GM21825 (cell line): Measurements from ENCODE around the gene MRPL54.

ENCODE experiments used
- ATAC-seq: cut with Tn5 transposase; IDR thresholded peaks from one replicate; pipeline ENCODE4 v1.9.1; 2021; ENCODE audit warnings: mild to moderate bottlenecking, moderate library complexity; ENCODE audit not compliant: unreplicated experiment

Gene MRPL54

DNA sequence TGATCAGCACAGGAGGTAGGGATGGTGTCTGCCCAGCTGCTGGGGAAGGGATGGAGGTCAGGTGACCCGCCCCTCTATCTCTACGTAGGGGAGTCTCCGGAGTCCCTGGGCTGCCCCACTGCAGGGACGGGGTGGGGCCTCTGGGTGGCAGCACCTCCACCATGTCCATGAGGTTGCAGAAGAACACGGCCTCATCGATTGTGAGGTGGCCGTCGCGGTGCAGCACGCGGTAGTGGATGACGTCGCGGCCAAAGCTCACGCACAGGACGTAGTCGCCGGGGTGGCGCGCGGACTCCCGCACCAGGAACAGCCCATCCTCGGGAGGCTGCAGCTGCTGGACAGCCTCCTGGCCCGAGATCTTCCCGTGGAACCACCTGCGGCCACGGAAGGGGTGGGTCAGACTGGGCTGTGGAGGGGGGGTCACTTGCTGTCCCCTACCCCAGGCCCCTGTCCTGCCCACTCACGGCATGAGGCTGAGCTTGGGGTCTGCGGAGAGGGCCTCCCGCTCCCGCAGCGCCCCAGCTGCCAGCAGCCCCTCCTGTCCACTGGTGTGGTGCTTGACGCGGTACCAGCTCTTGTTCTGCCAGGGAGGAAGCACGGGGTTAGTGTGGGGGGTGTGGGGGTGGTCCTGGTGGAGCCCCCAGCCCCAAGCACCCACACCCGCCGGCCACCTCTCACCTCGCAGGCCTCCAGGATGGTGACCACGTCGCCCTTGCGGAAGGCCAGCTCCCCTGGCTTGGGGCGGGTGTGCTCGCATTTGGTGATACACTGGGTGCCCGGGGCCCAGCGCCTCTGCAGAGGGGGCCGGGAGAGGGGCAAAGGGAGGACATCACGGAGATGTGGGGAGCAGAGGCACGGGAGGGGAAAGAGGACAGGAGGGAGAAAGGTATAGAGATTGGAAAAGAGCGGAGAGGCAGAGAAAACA, 21.4 kb downstream of the MRPL54 start:
- ATAC-seq, result no peak

- no peak for ATAC-seq
Measured at GRCh38 chr19:3784607-3785450, 22.3 kb downstream of the MRPL54 start.

DNA sequence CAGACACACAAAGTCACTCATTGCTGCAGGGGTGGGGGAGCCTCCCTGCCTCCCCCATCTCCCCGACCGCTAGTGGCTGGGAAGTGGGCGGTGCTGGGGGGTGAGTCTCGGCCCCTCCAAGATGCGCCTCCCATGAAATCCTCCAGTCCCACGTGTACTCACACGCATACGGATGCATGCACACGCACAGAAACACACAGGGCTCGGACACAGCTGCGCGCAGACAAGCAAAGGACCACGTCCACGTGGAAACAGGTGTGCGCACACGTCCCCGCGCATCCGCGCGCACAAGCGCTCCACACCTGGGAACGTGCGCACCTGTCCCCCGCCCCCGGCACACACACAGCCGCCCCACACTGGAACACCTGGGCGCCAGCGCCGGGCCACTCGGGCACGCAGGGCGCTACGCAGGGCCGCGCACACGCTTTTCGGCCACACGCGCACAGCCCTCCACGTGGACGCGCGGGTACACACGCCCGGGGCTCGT, 23.0 kb downstream of the MRPL54 start:
- ATAC-seq, result no peak

DNA sequence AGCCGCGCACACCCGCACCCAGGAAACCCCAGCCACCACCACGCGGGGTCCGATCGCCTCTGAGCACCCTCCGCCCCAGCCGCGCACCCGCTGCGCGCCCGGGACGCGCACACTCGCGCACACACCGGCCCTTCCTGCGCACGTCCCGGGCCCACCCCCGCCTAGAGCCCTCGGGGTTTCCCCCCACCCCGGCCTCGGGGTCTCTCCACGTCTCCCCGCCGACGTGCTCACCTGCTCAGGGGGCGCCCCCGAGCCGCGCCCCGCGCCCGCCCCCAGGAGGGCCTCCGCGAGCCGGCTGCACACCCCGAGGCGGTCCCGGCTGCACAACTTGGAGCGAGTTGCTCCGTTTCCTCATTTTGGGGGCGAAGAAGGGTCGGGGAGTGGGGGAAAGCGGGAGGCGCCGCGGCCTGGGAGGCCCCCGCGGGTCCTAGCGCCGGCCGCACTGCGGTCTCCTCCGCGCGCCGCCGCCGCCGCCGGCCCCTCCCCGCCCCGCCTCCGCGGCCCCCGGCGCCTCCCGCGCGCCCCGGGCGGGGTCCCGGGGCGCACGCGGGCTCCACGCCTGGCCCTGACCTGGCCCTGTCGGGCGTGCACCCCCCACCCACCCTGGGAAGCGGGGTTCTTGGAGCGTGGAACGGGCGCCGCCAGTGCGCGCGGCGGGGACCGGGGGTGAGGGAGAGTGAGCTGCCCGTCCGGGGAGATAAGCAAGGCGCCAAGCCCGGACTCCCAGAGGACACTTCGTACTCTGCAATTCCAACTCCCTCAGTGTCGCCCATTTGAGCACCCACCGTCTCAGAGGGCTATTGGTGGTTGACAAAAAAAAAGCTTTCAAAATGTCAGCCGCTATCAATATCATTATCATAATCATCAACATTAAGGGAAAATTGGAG, 23.7 kb downstream of the MRPL54 start, which contains the start of gene MATK:
TSS of gene MATK (minus strand) at position 444 of the 887 bp plus-strand sequence. CDS start 1,246 bp downstream, outside the sequence.
- ATAC-seq, result no peak

DNA sequence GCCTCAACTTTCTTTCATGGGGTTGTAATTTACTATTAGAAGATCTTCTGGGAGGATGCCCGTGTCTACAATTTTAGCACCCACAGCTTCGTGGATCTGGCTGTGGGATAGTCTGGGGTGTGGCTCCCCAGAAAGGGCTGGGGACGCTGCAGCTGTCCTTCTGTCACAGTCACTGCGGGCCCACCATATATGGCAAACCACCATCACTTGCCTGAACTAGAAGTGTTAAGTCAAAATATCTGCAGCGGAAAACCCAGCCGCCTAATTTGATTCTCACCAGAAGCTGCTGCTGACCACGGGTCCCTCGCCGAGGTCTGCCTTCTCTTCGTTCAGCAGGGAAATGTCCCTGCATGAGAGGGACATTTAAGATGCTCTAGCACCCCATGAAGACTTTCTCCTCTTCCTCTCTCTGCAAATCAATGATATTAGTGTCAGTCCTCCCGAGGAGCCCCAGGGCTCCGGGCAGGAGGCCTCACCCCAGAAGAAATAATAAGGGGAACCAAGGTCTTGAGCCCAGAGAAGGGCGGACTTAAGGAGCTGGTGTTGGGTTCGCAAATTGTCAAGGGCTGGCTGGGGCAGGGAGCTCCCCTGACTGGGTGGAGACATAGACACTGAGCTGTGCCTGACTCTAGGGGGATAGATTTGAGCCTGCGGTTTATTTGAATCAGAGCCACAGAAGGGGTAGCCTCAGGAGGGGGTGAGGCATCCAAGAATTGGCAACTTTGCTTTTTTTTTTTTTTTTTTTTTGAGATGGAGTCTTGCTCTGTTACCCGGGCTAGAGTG, 26.7 kb downstream of the MRPL54 start:
- no peak for ATAC-seq

DNA sequence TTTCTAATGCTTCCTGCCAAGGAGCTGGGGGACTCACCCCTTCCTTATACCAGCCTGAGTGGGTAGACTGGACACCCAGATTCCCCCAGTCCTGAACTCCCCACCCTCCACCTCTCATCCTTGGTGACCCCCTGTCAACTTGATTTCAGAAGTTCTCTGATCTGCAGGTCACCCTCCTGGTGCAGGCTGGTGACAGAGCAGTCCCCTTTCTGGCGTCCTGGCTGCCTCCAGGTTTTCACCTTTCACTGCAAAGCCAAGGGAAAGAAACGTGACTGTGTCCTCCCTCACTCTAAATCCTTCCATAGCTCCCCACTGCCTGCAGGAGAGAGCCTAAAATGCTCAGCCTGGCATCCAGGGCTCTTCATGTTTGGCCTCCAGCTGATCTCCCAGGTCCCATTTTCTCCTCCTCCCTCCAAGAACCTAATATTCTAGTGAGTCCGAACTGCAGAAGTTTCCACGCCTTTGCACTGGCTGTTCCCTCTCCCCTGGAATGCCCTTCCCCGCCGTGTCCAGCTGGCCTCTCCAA, 27.8 kb downstream of the MRPL54 start:
- ATAC-seq, result no peak

DNA sequence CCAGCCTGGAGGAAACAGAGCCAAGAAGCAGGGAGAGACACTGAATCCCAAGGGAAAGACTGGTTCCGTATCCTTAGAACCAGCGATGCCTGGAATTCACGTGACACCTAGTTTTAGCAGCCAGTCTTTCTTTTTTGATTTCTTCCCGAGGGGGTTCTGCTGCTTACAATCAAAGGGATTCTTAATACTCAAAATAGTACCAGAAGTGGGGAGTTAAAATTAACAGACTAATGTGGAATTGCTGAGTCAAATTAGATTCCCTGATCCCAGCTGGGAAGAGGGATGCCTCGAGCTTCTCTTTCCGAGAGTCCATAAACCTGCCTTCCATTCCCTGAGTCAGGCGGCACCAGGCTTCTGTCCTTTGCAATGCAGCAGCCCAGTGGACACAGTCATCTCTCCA, 28.5 kb downstream of the MRPL54 start:
- ATAC-seq, result no peak

DNA sequence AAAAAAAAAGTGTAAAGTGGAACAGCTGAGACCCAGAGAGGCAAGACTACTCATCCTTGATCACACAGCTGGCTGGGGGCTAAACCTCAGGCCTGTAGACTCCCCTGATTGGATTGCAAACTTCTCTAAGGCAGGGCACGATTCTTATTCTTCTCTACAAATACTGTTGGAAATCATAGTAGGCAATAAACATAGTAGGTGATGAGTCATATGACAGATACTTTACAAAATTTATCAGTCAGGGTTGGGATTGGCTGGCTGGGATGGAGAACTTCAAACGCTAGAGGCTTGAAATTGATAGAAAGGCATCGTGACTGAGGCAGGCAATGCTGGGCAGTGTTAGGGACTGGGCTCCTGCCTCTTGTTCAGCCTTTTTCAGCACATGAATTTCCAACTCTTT, 29.6 kb downstream of the MRPL54 start:
- no peak for ATAC-seq

DNA sequence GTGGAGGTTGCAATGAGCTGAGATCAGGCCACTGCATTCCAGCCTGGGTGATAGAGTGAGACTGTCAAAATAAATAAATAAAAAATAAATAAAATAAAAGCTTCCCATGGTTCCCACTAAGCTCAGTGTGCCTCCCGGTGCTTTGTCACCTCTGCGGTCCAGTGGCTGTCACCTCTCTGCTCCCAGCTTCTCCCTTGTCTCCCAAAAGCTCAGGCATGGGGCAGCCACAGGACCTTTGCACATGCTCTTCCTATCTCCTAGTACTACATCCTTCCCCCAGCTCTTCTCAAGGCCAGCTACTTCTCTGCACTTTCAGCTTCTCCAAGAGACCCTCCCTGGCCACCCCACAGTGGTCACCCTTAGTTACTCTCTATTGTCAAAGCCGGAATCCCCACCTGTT, 31.3 kb downstream of the MRPL54 start:
- ATAC-seq, result no peak

- no peak for ATAC-seq
Measured at GRCh38 chr19:3796358-3796757, 33.9 kb downstream of the MRPL54 start.

- ATAC-seq, result no peak
Measured at GRCh38 chr19:3798137-3798536, 35.7 kb downstream of the MRPL54 start.

DNA sequence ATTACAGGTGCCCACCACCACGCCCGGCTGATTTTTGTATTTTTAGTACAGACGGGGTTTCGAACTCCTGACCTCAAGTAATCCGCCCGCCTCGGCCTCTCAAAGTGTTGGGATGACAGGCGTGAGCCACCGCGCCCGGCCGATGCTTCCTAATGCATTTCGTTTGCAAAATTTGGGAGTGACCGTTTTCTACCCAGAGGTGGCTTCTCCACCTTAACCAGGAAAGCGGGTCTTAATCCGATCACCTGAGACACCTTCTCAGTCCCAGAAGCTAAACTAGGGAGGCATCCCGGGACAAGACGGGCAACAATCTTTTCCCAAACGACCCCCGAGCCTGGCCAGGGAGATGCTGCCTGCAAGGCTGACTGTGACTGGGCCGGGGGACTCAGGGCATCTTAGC, 38.5 kb downstream of the MRPL54 start:
- ATAC-seq, result no peak

- no peak for ATAC-seq
Measured at GRCh38 chr19:3801412-3802096, 39.1 kb downstream of the MRPL54 start.

DNA sequence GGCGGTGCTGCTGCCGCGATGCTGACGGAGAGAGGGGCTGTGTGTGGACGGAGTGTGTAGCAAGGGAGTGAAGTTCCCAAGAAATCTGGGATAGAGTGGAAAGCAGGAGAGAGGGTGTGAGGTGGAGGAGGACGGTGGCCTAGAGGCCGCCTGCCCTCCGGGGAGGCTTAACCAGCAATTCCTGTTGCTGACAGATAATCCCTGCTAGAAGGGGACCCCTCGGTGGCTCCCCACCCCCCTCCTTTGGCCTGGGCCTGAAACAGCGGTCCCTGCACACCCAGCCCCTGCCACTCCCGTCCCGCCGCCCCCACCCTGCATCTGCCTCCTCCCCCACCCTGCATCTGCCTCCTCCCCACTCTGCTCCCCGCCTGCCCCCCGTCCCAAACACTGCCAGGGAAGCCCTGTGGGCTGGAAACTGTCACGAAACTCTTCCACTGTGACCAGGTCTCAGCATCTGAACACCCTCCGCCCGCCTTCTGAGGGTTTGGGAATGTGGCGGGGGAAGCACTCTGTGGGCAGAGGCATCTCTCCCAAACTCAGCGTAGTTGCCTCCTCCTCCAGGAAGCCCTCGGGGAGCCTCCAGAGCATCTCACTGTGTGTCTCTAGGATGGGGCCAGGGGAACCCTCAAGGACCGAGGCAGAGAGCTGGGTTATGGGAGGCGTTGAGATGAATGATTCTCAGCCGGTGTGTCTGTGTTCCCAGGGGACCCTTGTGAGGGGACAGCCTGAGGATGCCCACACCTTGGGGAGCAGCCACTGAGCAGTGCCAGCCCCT, 40.8 kb downstream of the MRPL54 start:
- no peak for ATAC-seq

DNA sequence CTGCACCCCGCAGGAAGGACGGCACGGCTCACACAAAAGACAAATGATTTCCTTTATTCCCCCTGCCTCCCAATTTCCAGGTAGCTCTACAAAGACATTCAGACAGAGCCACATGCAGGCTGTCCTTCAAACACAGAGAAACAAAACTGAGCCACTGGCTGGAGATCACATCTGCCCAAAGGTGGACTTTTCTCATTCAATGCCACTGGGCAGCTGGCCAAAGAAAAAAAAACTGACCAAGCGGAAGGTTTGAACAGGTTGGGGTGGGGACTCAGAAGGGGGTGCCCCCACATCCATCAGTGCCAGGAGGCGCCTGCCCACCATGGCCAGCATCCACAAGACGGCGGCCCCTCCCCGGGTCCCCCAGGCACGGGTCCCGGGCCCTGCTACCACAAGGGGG, 41.5 kb downstream of the MRPL54 start:
- no peak for ATAC-seq

GRCh38 chr19:3804429-3804828, 41.9 kb downstream of the MRPL54 start:
- no peak for ATAC-seq

DNA sequence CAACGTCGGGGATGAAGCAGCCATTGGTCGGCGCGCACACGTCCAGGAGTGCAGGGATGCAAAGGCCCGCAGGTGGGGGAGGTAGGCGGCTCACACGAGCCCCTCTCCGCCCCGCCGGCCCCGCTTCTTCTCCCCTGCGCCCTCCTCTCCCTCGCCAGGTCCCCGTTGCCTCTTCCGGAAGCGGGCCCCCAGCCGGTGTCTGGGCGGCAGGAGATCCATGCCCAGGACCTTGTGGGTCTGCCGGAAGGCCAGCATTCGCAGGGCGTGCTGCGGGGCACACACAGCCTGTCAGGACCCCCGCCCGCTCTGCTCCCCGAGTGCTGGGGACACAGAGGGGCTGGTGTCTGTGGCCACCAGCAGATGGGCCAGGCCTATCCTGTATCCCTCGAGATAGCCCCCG, 43.4 kb downstream of the MRPL54 start:
- no peak for ATAC-seq

DNA sequence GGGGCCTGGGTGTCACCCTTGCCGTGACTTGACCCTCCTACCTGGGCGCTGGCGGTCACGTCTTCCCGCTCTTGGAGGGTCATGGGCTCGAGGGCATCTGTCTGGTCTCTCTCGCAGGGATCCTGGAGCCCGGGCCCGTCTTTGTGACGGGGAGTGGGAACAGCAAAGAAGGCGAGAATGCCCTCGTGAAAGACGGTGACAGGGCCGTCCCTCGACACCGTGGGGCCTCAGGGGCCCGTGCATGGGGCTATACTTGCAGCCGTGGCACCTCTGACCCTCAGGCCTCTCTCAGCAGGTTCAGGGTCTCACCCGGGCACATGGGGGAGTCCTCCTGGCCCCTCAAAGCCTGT, 44.6 kb downstream of the MRPL54 start:
- ATAC-seq, result no peak
